Uterus (tissue), 4 donors: Measurements from ENCODE around the gene OLFML2A. TPM values are rescaled to one million over a fixed set of nuclear protein-coding genes. Genes with fewer than 3 reads are reported as not detected.

Experiments
- DNase-seq, 2 donors: peaks; one replicate each; pipeline ENCODE4 v3.0.0-alpha.2; 2019 to 2020
- H3K27ac ChIP-seq, 2 donors: fragments of 200-600 bp; sonication (generic); 1 replicate in 1 of 2; 2 replicates in 1 of 2; pipeline ENCODE4 v1.5.1; 2016 to 2018
- H3K27me3 ChIP-seq, 2 donors: fragments of 200-600 bp; sonication (generic); one replicate each; pipeline ENCODE4 v1.5.1; 2018 to 2019; ENCODE audit warnings: control low read depth in 1 of 2
- H3K36me3 ChIP-seq, 2 donors: fragments of 200-600 bp; sonication (generic); one replicate each; pipeline ENCODE4 v1.5.1; 2019; ENCODE audit warnings: control low read depth in 1 of 2
- H3K4me1 ChIP-seq, 2 donors: fragments of 200-600 bp; sonication (generic); one replicate each; pipeline ENCODE4 v1.5.1; 2018 to 2019; ENCODE audit warnings: control low read depth in 1 of 2
- H3K4me3 ChIP-seq, 2 donors: fragments of 200-600 bp; sonication (generic); 1 replicate in 1 of 2; 2 replicates in 1 of 2; pipeline ENCODE4 v1.5.1; 2018 to 2019; ENCODE audit warnings: mild to moderate bottlenecking in 1 of 2
- H3K9me3 ChIP-seq, 2 donors: fragments of 200-600 bp; sonication (generic); one replicate each; pipeline ENCODE4 v1.5.1; 2019; ENCODE audit warnings: control low read depth in 1 of 2
- POLR2A ChIP-seq, 2 donors: fragments of 450-650 bp; IDR thresholded peaks; one replicate each; pipeline ENCODE4 v1.6.1; 2016; ENCODE audit warnings: antibody characterized with exemption in 2 of 2, mild to moderate bottlenecking in 1 of 2, moderate library complexity in 1 of 2
- intact Hi-C: fragments of 100-400 bp; cut with DNase I; formaldehyde crosslinking; loops from one replicate; pipeline ENCODE4 v1.15.1; 2023; ENCODE audit warnings: low total_unique reads
- total RNA-seq, 4 donors: library from RNA; depleted of rRNA in 3 of 4; stranded (reverse); fragments of >200 nt in 3 of 4; gene quantifications; one replicate each; pipeline versions ENCODE4 v1.1.0 to v1.2.4, GENCODE V29; 2014 to 2023
- TF ChIP-seq, protein P1 (sequence below), 4 experiments: fragments of 200-600 bp in 2 of 4; fragments of 450-650 bp in 2 of 4; sonication (generic) in 2 of 4; IDR thresholded peaks; one replicate each; pipeline ENCODE4 v1.5.1; 2016 to 2019; ENCODE audit warnings: antibody characterized with exemption in 4 of 4, mild to moderate bottlenecking in 2 of 4, moderate library complexity in 1 of 4
- donor health status: DM: yes; HTN: yes; CAD: no.

The OLFML2A gene
- total RNA-seq, 4 donors from 2014 or later, result 21.3 to 86.5 (median 71.8) TPM

DNA sequence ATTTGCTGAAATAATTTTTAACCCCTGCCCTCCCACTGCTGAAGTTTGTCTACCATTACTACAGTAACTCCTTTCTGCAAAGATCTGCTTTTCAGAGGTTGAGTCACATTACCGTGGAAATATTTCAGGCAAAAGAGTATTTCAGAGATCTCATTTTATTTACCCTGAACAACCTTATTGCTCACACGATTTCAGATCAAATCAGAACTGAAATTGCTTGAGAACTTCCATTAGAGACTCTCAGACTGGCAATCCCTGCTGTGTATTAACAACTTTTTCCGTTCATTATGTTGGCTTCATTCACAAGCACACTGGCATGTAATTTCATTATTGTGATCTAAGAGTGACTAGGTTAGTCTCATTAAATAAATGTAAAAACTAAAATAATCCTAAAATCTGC lies 21.9 kb upstream of the OLFML2A start:
- Histone ChIP-seq H3K27ac (no peak overlapping the region), H3K36me3 (no peaks in the 10 kb centered on the region), H3K4me1 (no peaks in the 10 kb centered on the region), H3K4me3 (no peak overlapping the region), H3K27me3 (peaks cover 4 to 28% of the 10 kb centered on the region in 2 donors), H3K9me3 (no peaks in the 10 kb centered on the region)
- intact Hi-C loops, result no loop called here
- no peak for TF ChIP-seq POLR2A (IDR thresholded peaks at IDR 0.05)
- TF ChIP-seq, protein P1, sequence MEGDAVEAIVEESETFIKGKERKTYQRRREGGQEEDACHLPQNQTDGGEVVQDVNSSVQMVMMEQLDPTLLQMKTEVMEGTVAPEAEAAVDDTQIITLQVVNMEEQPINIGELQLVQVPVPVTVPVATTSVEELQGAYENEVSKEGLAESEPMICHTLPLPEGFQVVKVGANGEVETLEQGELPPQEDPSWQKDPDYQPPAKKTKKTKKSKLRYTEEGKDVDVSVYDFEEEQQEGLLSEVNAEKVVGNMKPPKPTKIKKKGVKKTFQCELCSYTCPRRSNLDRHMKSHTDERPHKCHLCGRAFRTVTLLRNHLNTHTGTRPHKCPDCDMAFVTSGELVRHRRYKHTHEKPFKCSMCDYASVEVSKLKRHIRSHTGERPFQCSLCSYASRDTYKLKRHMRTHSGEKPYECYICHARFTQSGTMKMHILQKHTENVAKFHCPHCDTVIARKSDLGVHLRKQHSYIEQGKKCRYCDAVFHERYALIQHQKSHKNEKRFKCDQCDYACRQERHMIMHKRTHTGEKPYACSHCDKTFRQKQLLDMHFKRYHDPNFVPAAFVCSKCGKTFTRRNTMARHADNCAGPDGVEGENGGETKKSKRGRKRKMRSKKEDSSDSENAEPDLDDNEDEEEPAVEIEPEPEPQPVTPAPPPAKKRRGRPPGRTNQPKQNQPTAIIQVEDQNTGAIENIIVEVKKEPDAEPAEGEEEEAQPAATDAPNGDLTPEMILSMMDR (IDR thresholded peaks at IDR 0.05), result no peak
- no peak for DNase-seq

DNA sequence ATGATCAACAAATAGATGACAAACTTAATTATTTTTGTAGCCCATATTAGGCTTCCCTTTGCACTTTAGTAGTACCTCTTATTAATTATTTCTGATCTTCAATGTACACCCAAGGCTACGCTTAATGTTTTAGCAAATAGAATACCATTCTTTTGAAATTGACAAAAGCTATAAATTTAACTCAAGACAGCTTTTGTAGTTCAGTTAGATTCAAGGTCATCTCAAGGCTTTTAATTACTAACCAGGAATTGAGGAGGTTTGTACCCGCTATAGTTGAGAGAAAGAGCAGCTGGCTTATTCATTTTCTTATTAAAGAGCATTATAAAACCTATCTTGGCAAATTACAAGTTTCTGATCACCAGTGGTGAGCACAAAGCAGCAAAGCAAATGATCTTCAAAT lies 20.9 kb upstream of the OLFML2A start:
- H3K27me3 ChIP-seq, result peaks cover 4 to 28% of the 10 kb centered on the region in 2 donors

DNA sequence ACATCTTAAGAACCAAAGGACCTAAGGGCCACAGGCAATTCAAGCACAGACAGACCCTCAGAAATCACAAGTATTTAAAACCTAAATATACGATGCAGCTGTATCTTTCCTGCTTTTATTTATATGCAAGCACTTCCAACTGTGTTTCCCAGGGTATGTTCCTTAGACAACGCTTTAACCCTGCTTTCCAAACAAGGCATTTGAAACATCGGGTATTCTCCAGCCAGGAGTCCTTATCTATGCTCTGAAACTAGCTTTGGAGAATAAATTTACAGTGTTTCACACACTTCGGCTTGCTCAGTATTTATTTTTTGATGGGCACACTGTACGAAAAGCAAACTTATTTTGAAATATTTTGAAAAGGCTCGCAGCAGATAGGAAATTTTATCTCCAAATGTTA lies 19.3 kb upstream of the OLFML2A start:
- Histone ChIP-seq H3K36me3 (no peaks in the 10 kb centered on the region), H3K4me1 (no peaks in the 10 kb centered on the region), H3K27me3 (peaks cover 5 to 28% of the 10 kb centered on the region in 2 donors), H3K9me3 (no peaks in the 10 kb centered on the region), H3K4me3 (no peak overlapping the region), H3K27ac (no peak overlapping the region)
- intact Hi-C loops, result no loop called here
- TF ChIP-seq, protein P1 (IDR thresholded peaks at IDR 0.05), result no peak
- no peak for TF ChIP-seq POLR2A (IDR thresholded peaks at IDR 0.05)
- DNase-seq, result no peak

More for the DNA sequence above, 20.9 kb upstream of the OLFML2A start:
- Histone ChIP-seq H3K27ac (no peak overlapping the region), H3K36me3 (no peaks in the 10 kb centered on the region), H3K4me3 (no peak overlapping the region), H3K9me3 (no peaks in the 10 kb centered on the region), H3K4me1 (no peaks in the 10 kb centered on the region)
- no peak for TF ChIP-seq POLR2A (IDR thresholded peaks at IDR 0.05)
- TF ChIP-seq, protein P1 (IDR thresholded peaks at IDR 0.05), result no peak
- no peak for DNase-seq
- intact Hi-C loops, result no loop called here

DNA sequence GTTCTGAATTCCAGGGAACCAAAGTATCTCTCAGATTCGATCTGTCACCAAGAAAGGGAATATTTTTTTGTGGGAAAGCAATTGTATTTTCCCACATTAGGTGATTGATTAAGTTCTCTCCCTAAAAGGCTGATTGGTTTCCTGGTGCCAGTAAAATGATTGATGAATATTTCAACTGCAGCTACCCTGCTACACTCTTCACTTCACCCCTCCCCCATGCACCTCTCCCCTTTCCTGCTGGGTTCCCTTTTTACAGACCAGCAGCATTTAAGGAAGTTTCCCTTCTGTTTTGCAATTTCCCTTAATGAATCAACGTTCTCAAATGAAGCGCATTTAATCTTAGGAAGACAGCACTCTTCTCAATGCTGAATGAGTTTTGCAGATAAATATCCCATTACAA lies 18.9 kb upstream of the OLFML2A start:
- TF ChIP-seq POLR2A (IDR thresholded peaks at IDR 0.05), result no peak
- TF ChIP-seq, protein P1 (IDR thresholded peaks at IDR 0.05), result no peak
- Histone ChIP-seq H3K36me3 (no peaks in the 10 kb centered on the region), H3K9me3 (no peaks in the 10 kb centered on the region), H3K27ac (no peak overlapping the region), H3K4me1 (no peaks in the 10 kb centered on the region), H3K27me3 (peaks cover 7 to 28% of the 10 kb centered on the region in 2 donors), H3K4me3 (no peak overlapping the region)
- no peak for DNase-seq
- intact Hi-C loops, result no loop called here

DNA sequence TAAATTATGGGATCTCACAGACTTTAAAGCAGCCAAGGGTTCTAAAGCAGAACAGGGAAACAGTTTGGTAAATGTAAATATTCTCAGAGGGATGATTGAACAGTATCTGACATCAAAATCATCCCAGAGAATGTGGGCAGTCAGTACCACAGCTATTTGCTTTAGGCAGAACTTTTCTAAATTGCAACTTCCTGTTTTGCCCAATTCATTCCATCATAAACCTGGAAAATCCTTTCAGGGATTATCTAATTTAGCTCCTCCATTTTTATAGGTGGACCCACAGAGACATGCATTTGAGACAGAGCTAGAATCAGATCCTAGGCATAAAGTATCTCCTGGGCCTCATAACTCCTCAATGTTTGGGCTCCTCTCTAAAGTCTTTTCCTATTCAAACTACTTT lies 18.2 kb upstream of the OLFML2A start:
- DNase-seq, result no peak
- Histone ChIP-seq H3K4me1 (no peaks in the 10 kb centered on the region), H3K4me3 (no peak overlapping the region), H3K27ac (no peak overlapping the region), H3K36me3 (no peaks in the 10 kb centered on the region), H3K9me3 (no peaks in the 10 kb centered on the region), H3K27me3 (peaks cover 7 to 28% of the 10 kb centered on the region in 2 donors)
- TF ChIP-seq POLR2A (IDR thresholded peaks at IDR 0.05), result no peak
- TF ChIP-seq, protein P1 (IDR thresholded peaks at IDR 0.05), result no peak
- intact Hi-C loops, result no loop called here
